ENCODE results near the gene TMEM150C. TPM values are rescaled to one million over a fixed set of nuclear protein-coding genes. Genes with fewer than 3 reads are reported as not detected.
A peak's percentile ranks its signal among the peaks of the same experiment; 100 is the strongest.

The TMEM150C gene
- total and polyA plus RNA-seq, 8 donors: 0.45 to 8.4 (median 3.9) TPM; not detected in 1

- intact Hi-C loops (cut with DNase I; ENCODE audit: low total_unique reads): no loop called here
- no peak overlapping the region for H3K4me3 ChIP-seq
- no peak overlapping the region for H3K27ac ChIP-seq
- no peaks in the 10 kb centered on the region for H3K9me3 ChIP-seq
- 78 to 84% (median 81%) methylated on average over 5 of the region's 5 CpGs for whole genome bisulfite sequencing, 5 donors
- no peaks in the 10 kb centered on the region for H3K27me3 ChIP-seq
- DNase-seq: no peak
- H3K36me3 ChIP-seq: no peaks in the 10 kb centered on the region
- TF ChIP-seq POLR2AphosphoS5 (IDR thresholded peaks at IDR 0.05) (no peak), POLR2A (IDR thresholded peaks at IDR 0.05) (no peak), EP300 (IDR thresholded peaks at IDR 0.05) (no peak), CTCF (IDR thresholded peaks at IDR 0.05) (no peak)
- no peaks in the 10 kb centered on the region for H3K4me1 ChIP-seq
Observed at GRCh38 chr4:82569076-82569475, 7.3 kb upstream of the TMEM150C start.

GRCh38 chr4:82567444-82567843 is 5.7 kb upstream of the TMEM150C start:
- peaks cover 0 to 9% (median 0%) of the 10 kb centered on the region in 3 donors for H3K27me3 ChIP-seq
- H3K36me3 ChIP-seq: no peaks in the 10 kb centered on the region
- H3K27ac ChIP-seq: no peak overlapping the region
- intact Hi-C loops (cut with DNase I; ENCODE audit: low total_unique reads): no loop called here
- no peaks in the 10 kb centered on the region for H3K9me3 ChIP-seq
- no peak for DNase-seq
- WGBS, 5 donors: 93 to 99% (median 97%) methylated on average over 7 of the region's 7 CpGs
- H3K4me1 ChIP-seq: peaks cover 0 to under 1% (median 0%) of the 10 kb centered on the region in 4 donors
- H3K4me3 ChIP-seq: no peak overlapping the region
- TF ChIP-seq EP300 (IDR thresholded peaks at IDR 0.05) (no peak), POLR2AphosphoS5 (IDR thresholded peaks at IDR 0.05) (no peak), POLR2A (IDR thresholded peaks at IDR 0.05) (no peak), CTCF (IDR thresholded peaks at IDR 0.05) (no peak)

GRCh38 chr4:82562564-82562854 is 721 bp upstream of the TMEM150C start:
- Histone ChIP-seq H3K9me3 (no peaks in the 10 kb centered on the region), H3K4me3 (peak overlapping the region in 3 of 4 donors; percentile 67 to 90 (median 77)), H3K27me3 (peaks cover 0 to 26% (median 10%) of the 10 kb centered on the region in 3 donors), H3K4me1 (peaks cover 0 to 17% (median 14%) of the 10 kb centered on the region in 4 donors), H3K27ac (no peak overlapping the region), H3K36me3 (no peaks in the 10 kb centered on the region)
- WGBS, 5 donors: 44 to 69% (median 61%) methylated on average over 4 of the region's 4 CpGs
- no peak for DNase-seq
- no peak for TF ChIP-seq POLR2AphosphoS5 (IDR thresholded peaks at IDR 0.05)
- TF ChIP-seq POLR2A (IDR thresholded peaks at IDR 0.05): no peak
- TF ChIP-seq CTCF (IDR thresholded peaks at IDR 0.05): no peak
- TF ChIP-seq EP300 (IDR thresholded peaks at IDR 0.05): no peak
- intact Hi-C loops (cut with DNase I; ENCODE audit: low total_unique reads): no loop called here

GRCh38 chr4:82560853-82561785 is 669 bp downstream of the TMEM150C start:
- TF ChIP-seq POLR2AphosphoS5 (IDR thresholded peaks at IDR 0.05) (no peak), CTCF (IDR thresholded peaks at IDR 0.05) (no peak), EP300 (IDR thresholded peaks at IDR 0.05) (no peak), POLR2A (IDR thresholded peaks at IDR 0.05) (no peak)
- H3K4me3 ChIP-seq: peak overlapping the region; percentile 61 to 90 (median 72)
- intact Hi-C loops (cut with DNase I; ENCODE audit: low total_unique reads): no loop called here
- no peaks in the 10 kb centered on the region for H3K36me3 ChIP-seq
- H3K27me3 ChIP-seq: peaks cover 0 to 26% (median 10%) of the 10 kb centered on the region in 3 donors
- H3K4me1 ChIP-seq: peaks cover 0 to 17% (median 14%) of the 10 kb centered on the region in 4 donors
- no peaks in the 10 kb centered on the region for H3K9me3 ChIP-seq
- DNase-seq: no peak
- 13 to 63% (median 18%) methylated on average over 12 to 61 of the region's 61 CpGs for WGBS, 5 donors
- peak overlapping the region in 1 of 5 donors; percentile 36 for H3K27ac ChIP-seq

Measured in stomach (tissue), 9 donors.